Measurements from ENCODE around the gene SP5.

- TF ChIP-seq, protein P1, sequence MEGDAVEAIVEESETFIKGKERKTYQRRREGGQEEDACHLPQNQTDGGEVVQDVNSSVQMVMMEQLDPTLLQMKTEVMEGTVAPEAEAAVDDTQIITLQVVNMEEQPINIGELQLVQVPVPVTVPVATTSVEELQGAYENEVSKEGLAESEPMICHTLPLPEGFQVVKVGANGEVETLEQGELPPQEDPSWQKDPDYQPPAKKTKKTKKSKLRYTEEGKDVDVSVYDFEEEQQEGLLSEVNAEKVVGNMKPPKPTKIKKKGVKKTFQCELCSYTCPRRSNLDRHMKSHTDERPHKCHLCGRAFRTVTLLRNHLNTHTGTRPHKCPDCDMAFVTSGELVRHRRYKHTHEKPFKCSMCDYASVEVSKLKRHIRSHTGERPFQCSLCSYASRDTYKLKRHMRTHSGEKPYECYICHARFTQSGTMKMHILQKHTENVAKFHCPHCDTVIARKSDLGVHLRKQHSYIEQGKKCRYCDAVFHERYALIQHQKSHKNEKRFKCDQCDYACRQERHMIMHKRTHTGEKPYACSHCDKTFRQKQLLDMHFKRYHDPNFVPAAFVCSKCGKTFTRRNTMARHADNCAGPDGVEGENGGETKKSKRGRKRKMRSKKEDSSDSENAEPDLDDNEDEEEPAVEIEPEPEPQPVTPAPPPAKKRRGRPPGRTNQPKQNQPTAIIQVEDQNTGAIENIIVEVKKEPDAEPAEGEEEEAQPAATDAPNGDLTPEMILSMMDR (conservative IDR thresholded peaks at IDR 0.05; ENCODE audit: low read depth, low read length), result no peak
- TF ChIP-seq EZH2 (IDR thresholded peaks at IDR 0.05; ENCODE audit: low read length, unreplicated experiment), result no peak
- no peak for TF ChIP-seq EZH2phosphoT487 (IDR thresholded peaks at IDR 0.05; ENCODE audit: borderline replicate concordance, low read length)
These were observed 30.2 kb downstream of the SP5 start for GRCh38 chr2:170745305-170745704.
